Keratinocyte (primary cell): ENCODE measurements around the gene SEC22A. TPM values are rescaled to one million over a fixed set of nuclear protein-coding genes. Genes with fewer than 3 reads are reported as not detected.

ENCODE experiments used
- DNase-seq: peaks from one replicate; pipeline ENCODE4 v3.0.0-alpha.2; 2011; ENCODE audit warnings: low read depth, missing footprints, low spot score
- FAIRE-seq: peaks from 2 replicates; lab custom pipeline; 2011; peaks lifted over from hg19 to GRCh38; lab: Jason Lieb, UNC
- H2AFZ ChIP-seq: 2 replicates; pipeline ENCODE4 v1.6.0; 2012; ENCODE audit warnings: low read length, control low read depth, inconsistent platforms; ENCODE audit not compliant: control insufficient read depth
- H3K27ac ChIP-seq: 2 replicates; pipeline ENCODE4 v1.5.1; 2011; ENCODE audit warnings: low read length; ENCODE audit not compliant: control insufficient read depth, insufficient read depth
- H3K27me3 ChIP-seq: 3 replicates; pipeline ENCODE4 v1.6.0; 2011; ENCODE audit warnings: low read length; ENCODE audit not compliant: control insufficient read depth, insufficient read depth; ENCODE audit errors: extremely low read depth
- H3K36me3 ChIP-seq, 2 experiments: 2 replicates in 1 of 2; 3 replicates in 1 of 2; pipeline ENCODE4 v1.5.1; 2011; ENCODE audit warnings: low read length in 2 of 2, mild to moderate bottlenecking in 1 of 2; ENCODE audit not compliant: control insufficient read depth in 2 of 2, insufficient read depth in 2 of 2; ENCODE audit errors: extremely low read depth in 1 of 2
- H3K4me1 ChIP-seq: 3 replicates; pipeline ENCODE4 v1.5.1; 2011; ENCODE audit warnings: low read length; ENCODE audit not compliant: control insufficient read depth, insufficient read depth; ENCODE audit errors: extremely low read depth
- H3K4me2 ChIP-seq: 3 replicates; pipeline ENCODE4 v1.6.0; 2011; ENCODE audit warnings: low read depth, low read length; ENCODE audit not compliant: control insufficient read depth, insufficient read depth; ENCODE audit errors: extremely low read depth
- H3K4me3 ChIP-seq, 3 experiments: fragments of 200-600 bp in 1 of 3; sonication (generic) in 1 of 3; 2 replicates in 2 of 3; 3 replicates in 1 of 3; pipeline ENCODE4 v1.5.1; 2011 to 2016; ENCODE audit warnings: low read length in 3 of 3, mild to moderate bottlenecking in 3 of 3, control low read depth in 2 of 3, inconsistent platforms in 1 of 3, low read depth in 1 of 3, mixed read lengths in 1 of 3, mixed run types in 1 of 3, moderate library complexity in 1 of 3; ENCODE audit not compliant: control insufficient read depth in 2 of 3, insufficient read depth in 2 of 3; ENCODE audit errors: extremely low read depth in 1 of 3
- H3K79me2 ChIP-seq: 2 replicates; pipeline ENCODE4 v1.6.0; 2012; ENCODE audit warnings: low read length; ENCODE audit not compliant: control insufficient read depth, insufficient read depth
- H3K9ac ChIP-seq: 3 replicates; pipeline ENCODE4 v1.6.0; 2011; ENCODE audit warnings: low read length; ENCODE audit not compliant: control insufficient read depth, insufficient read depth; ENCODE audit errors: extremely low read depth
- H3K9me1 ChIP-seq: 3 replicates; pipeline ENCODE4 v1.6.0; 2011; ENCODE audit warnings: low read length; ENCODE audit not compliant: control insufficient read depth, insufficient read depth; ENCODE audit errors: extremely low read depth
- H3K9me3 ChIP-seq: 2 replicates; pipeline ENCODE4 v1.5.1; 2012; ENCODE audit warnings: low read depth, low read length; ENCODE audit not compliant: control insufficient read depth
- H4K20me1 ChIP-seq: 3 replicates; pipeline ENCODE4 v1.6.0; 2011; ENCODE audit warnings: low read length; ENCODE audit not compliant: control insufficient read depth, insufficient read depth; ENCODE audit errors: extremely low read depth
- EZH2 ChIP-seq: IDR thresholded peaks from one replicate; pipeline ENCODE4 v1.6.1; 2012; ENCODE audit warnings: inconsistent platforms, mild to moderate bottlenecking, low read length, moderate library complexity
- dilution Hi-C: fragments of 300-500 bp; cut with MboI; formaldehyde crosslinking; loops from one replicate; pipeline ENCODE4 v1.7.0; 2020; ENCODE audit warnings: low sequenced_read_pairs; ENCODE audit not compliant: extremely low pct_ligation_motif_present
- polyA plus RNA-seq, 5 experiments: library from polyadenylated mRNA; depleted of rRNA in 3 of 5; stranded (reverse) in 3 of 5; stranded (forward) in 1 of 5; unstranded in 1 of 5; fragments of >200 nt; gene quantifications; 1 replicate in 1 of 5; 2 replicates in 3 of 5; 3 replicates in 1 of 5; pipeline versions ENCODE4 v1.2.1 to v1.2.3, GENCODE V29; 2011 to 2012; ENCODE audit warnings: missing spikeins in 2 of 5, low read depth in 1 of 5, low replicate concordance in 1 of 5
- TF ChIP-seq, protein P1 (sequence below), 3 experiments: IDR thresholded peaks in 1 of 3; conservative IDR thresholded peaks in 1 of 3; optimal IDR thresholded peaks in 1 of 3; 2 replicates in 2 of 3; 3 replicates in 1 of 3; pipeline versions ENCODE3 to v1.5.1; 2011; ENCODE audit warnings: low read length in 3 of 3, mild to moderate bottlenecking in 3 of 3, moderate library complexity in 2 of 3, control low read depth in 1 of 3, inconsistent platforms in 1 of 3; ENCODE audit not compliant: insufficient read depth in 2 of 3; ENCODE audit errors: extremely low read depth in 1 of 3

The SEC22A gene
- polyA plus RNA-seq, 1 donor (not counting 4 experiments of a cell fraction or from before 2014, with no cell fraction given) = 32.9 TPM

DNA sequence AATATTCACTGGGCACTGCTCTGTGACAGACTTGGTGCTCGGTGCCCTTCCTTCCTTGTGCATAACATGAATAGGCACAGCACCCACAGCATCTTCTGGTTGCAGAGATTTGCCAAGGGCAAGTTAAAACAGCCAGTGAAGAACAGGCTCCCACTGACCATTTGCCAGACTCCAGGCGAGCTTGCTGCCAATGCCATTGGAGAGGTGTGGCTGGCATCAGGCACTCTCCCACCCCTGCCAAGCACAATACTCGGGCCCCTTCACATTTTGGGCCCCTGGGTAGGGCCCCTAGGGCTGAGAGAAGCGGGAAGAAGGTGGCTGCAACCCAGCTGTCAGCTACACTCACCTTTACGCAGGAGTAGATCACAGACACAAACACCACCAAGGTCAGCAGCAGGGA is 112.1 kb downstream of the SEC22A start:
- no peak overlapping the region for H3K4me2 ChIP-seq
- no peak overlapping the region for H3K27ac ChIP-seq
- H3K9me1 ChIP-seq = no peaks in the 10 kb centered on the region
- H3K9me3 ChIP-seq = no peaks in the 10 kb centered on the region
- no peaks in the 10 kb centered on the region for H3K79me2 ChIP-seq
- H3K27me3 ChIP-seq = peaks cover 27% of the 10 kb centered on the region
- H4K20me1 ChIP-seq = peaks cover 3% of the 10 kb centered on the region
- no peaks in the 10 kb centered on the region for H3K4me1 ChIP-seq
- H3K36me3 ChIP-seq = no peaks in the 10 kb centered on the region
- FAIRE-seq (no peak), DNase-seq (no peak)
- H2AFZ ChIP-seq = no peak overlapping the region
- dilution Hi-C loops = no loop called here
- no peak for TF ChIP-seq EZH2
- TF ChIP-seq, protein P1, sequence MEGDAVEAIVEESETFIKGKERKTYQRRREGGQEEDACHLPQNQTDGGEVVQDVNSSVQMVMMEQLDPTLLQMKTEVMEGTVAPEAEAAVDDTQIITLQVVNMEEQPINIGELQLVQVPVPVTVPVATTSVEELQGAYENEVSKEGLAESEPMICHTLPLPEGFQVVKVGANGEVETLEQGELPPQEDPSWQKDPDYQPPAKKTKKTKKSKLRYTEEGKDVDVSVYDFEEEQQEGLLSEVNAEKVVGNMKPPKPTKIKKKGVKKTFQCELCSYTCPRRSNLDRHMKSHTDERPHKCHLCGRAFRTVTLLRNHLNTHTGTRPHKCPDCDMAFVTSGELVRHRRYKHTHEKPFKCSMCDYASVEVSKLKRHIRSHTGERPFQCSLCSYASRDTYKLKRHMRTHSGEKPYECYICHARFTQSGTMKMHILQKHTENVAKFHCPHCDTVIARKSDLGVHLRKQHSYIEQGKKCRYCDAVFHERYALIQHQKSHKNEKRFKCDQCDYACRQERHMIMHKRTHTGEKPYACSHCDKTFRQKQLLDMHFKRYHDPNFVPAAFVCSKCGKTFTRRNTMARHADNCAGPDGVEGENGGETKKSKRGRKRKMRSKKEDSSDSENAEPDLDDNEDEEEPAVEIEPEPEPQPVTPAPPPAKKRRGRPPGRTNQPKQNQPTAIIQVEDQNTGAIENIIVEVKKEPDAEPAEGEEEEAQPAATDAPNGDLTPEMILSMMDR (optimal IDR thresholded peaks at IDR 0.05 in 1 of 3, IDR thresholded peaks at IDR 0.05 in 1 of 3, conservative IDR thresholded peaks at IDR 0.05 in 1 of 3; ENCODE audit: extremely low read depth in 1 of 3, insufficient read depth in 2 of 3, low read length in 3 of 3) = no peak
- H3K4me3 ChIP-seq = no peak overlapping the region
- H3K9ac ChIP-seq = no peak overlapping the region

DNA sequence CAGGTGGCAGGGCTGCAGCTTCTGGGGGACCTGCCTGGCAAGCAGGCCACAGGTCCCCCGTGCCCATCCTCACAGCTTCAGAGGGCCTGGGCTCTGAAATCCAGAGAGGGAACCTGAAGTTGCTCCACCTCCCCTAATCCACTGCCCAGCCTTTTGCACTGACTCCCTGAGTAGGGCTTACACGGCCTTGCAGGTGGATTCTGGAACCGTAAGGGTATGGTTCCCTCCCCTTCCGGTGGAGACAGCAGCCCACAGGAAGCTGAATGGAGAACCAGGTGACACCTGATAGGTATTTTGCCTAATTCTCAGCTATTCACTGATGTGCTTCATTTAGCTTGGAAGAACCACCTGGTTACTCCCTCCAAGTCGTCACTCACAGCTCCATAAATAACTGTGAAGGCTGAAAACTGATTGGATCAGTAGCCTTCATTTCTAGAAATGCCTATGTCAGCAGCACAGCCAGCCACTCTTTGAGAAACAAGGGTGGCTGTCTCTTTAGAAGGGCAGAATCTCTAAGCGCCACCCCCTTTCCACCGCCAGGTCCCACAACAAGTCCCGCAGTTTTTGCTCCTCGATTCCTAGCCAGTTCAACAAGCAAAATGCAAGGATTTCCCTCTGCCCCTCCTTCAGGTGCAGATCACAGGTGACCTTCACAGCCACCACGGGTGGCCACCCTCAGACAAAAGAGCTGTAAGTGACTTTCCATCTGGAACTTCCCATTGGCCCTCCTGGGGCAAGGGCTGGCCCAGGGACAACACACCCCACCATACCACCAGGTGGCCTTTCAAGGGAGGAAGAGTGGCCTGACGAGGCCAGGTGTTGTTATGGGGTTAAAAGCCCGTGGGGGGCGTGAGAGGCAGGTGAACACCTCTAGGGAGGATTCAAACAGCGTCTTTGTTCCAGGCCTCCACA is 112.9 kb downstream of the SEC22A start:
- H3K4me1 ChIP-seq = no peaks in the 10 kb centered on the region
- H4K20me1 ChIP-seq = peaks cover 3% of the 10 kb centered on the region
- H3K4me3 ChIP-seq = no peak overlapping the region
- no peaks in the 10 kb centered on the region for H3K36me3 ChIP-seq
- no peak overlapping the region for H3K27ac ChIP-seq
- no peak overlapping the region for H3K9ac ChIP-seq
- no peaks in the 10 kb centered on the region for H3K9me3 ChIP-seq
- no peak for FAIRE-seq
- no peak overlapping the region for H2AFZ ChIP-seq
- dilution Hi-C loops = no loop called here
- peaks cover 23% of the 10 kb centered on the region for H3K27me3 ChIP-seq
- H3K9me1 ChIP-seq = no peaks in the 10 kb centered on the region
- TF ChIP-seq, protein P1 (optimal IDR thresholded peaks at IDR 0.05 in 1 of 3, IDR thresholded peaks at IDR 0.05 in 1 of 3, conservative IDR thresholded peaks at IDR 0.05 in 1 of 3; ENCODE audit: extremely low read depth in 1 of 3, insufficient read depth in 2 of 3, low read length in 3 of 3) = no peak
- TF ChIP-seq EZH2 = no peak
- H3K79me2 ChIP-seq = no peaks in the 10 kb centered on the region
- no peak for DNase-seq
- no peak overlapping the region for H3K4me2 ChIP-seq
